Measurements from ENCODE around the gene PCDHB13. TPM values are rescaled to one million over a fixed set of nuclear protein-coding genes. Genes with fewer than 3 reads are reported as not detected.

The PCDHB13 gene
- total RNA-seq (2022; extraction: Qiagen RNA extraction) = 0.03 to 0.08 TPM (median 0.06 TPM) in 5 replicates

GRCh38 chr5:141213656-141214339 lies at the start of gene PCDHB13:
TSS of gene PCDHB13 (plus strand) at chr5:141213919. CDS start at chr5:141214124, 205 bp downstream.

GRCh38 chr5:141172381-141173204 lies 41.1 kb upstream of the PCDHB13 start, which contains the start of gene PCDHB7:
TSS of gene PCDHB7 (plus strand) at chr5:141172644. CDS start at chr5:141172836, 192 bp downstream.

GRCh38 chr5:141177577-141178191 lies 36.0 kb upstream of the PCDHB13 start, which contains the start of gene PCDHB8:
TSS of gene PCDHB8 (plus strand) at chr5:141177790. CDS start at chr5:141178035, 245 bp downstream.

GRCh38 chr5:141182248-141182647 lies 31.5 kb upstream of the PCDHB13 start, which contains the start of gene PCDHB16:
TSS of gene PCDHB16 (plus strand) at chr5:141182387. CDS start at chr5:141182560, 173 bp downstream.

GRCh38 chr5:141186897-141187512 lies 26.7 kb upstream of the PCDHB13 start, which contains the start of gene PCDHB9:
TSS of gene PCDHB9 (plus strand) at chr5:141187161. CDS start at chr5:141187319, 158 bp downstream.

GRCh38 chr5:141192110-141192725 lies 21.5 kb upstream of the PCDHB13 start, which contains the start of gene PCDHB10:
TSS of gene PCDHB10 (plus strand) at chr5:141192353. CDS start at chr5:141192553, 200 bp downstream.

GRCh38 chr5:141199359-141200235 lies 14.1 kb upstream of the PCDHB13 start, which contains the start of gene PCDHB11:
TSS of gene PCDHB11 (plus strand) at chr5:141199627. CDS start at chr5:141199775, 148 bp downstream.

GRCh38 chr5:141208478-141208877 lies 5.2 kb upstream of the PCDHB13 start, which contains the start of gene PCDHB12:
TSS of gene PCDHB12 (plus strand) at chr5:141208719. CDS start at chr5:141208908, 189 bp downstream.

GRCh38 chr5:141223112-141223783 lies 9.5 kb downstream of the PCDHB13 start, which contains the start of gene PCDHB14:
TSS of gene PCDHB14 (plus strand) at chr5:141223343. CDS start at chr5:141223506, 163 bp downstream.

GRCh38 chr5:141245250-141245717 lies 31.6 kb downstream of the PCDHB13 start, which contains the start of gene PCDHB15:
TSS of gene PCDHB15 (plus strand) at chr5:141245395. CDS start at chr5:141245579, 184 bp downstream.

Other genes with a start within 250 kb of the PCDHB13 start
- 3.2 to 5.7 TPM (median 3.6 TPM) in 5 replicates for gene PCDHAC2, start 247.4 kb upstream of the PCDHB13 start, total RNA-seq (2022; extraction: Qiagen RNA extraction)
- not detected in 5 replicates for gene PCDHB1, start 162.5 kb upstream of the PCDHB13 start, total RNA-seq (2022; extraction: Qiagen RNA extraction)
- gene PCDHB2, start 119.3 kb upstream of the PCDHB13 start, total RNA-seq (2022; extraction: Qiagen RNA extraction) = 2.6 to 5.2 TPM (median 3.4 TPM) in 5 replicates
- 0.02 to 0.03 TPM (median 0.02 TPM) in 3 of 5 replicates, not detected in the others for gene PCDHB3, start 113.4 kb upstream of the PCDHB13 start, total RNA-seq (2022; extraction: Qiagen RNA extraction)
- 0.03 to 0.12 TPM (median 0.06 TPM) in 5 replicates for gene PCDHB4, start 92.1 kb upstream of the PCDHB13 start, total RNA-seq (2022; extraction: Qiagen RNA extraction)
- 1.3 to 1.7 TPM (median 1.4 TPM) in 5 replicates for gene PCDHB5, start 78.7 kb upstream of the PCDHB13 start, total RNA-seq (2022; extraction: Qiagen RNA extraction)
- 0.84 to 1.1 TPM (median 0.90 TPM) in 5 replicates for gene PCDHB6, start 63.9 kb upstream of the PCDHB13 start, total RNA-seq (2022; extraction: Qiagen RNA extraction)
- gene PCDHB7, start 41.3 kb upstream of the PCDHB13 start, total RNA-seq (2022; extraction: Qiagen RNA extraction) = 0.01 to 0.03 TPM (median 0.02 TPM) in 3 of 5 replicates, not detected in the others
- gene PCDHB8, start 36.1 kb upstream of the PCDHB13 start, total RNA-seq (2022; extraction: Qiagen RNA extraction) = 0.24 to 0.28 TPM (median 0.26 TPM) in 5 replicates
- gene PCDHB16, start 31.5 kb upstream of the PCDHB13 start, total RNA-seq (2022; extraction: Qiagen RNA extraction) = 0.02 to 0.13 TPM (median 0.06 TPM) in 5 replicates
- 0.01 to 0.09 TPM (median 0.02 TPM) in 4 of 5 replicates, not detected in the other for gene PCDHB9, start 26.8 kb upstream of the PCDHB13 start, total RNA-seq (2022; extraction: Qiagen RNA extraction)
- gene PCDHB10, start 21.6 kb upstream of the PCDHB13 start, total RNA-seq (2022; extraction: Qiagen RNA extraction) = 0.02 to 0.06 TPM (median 0.03 TPM) in 3 of 5 replicates, not detected in the others
- gene PCDHB11, start 14.3 kb upstream of the PCDHB13 start, total RNA-seq (2022; extraction: Qiagen RNA extraction) = 0.05 to 0.08 TPM (median 0.07 TPM) in 5 replicates
- gene PCDHB12, start 5.2 kb upstream of the PCDHB13 start, total RNA-seq (2022; extraction: Qiagen RNA extraction) = 0.01 to 0.02 TPM in 2 of 5 replicates, not detected in the others
- 0.03 to 0.09 TPM (median 0.06 TPM) in 5 replicates for gene PCDHB14, start 9.4 kb downstream of the PCDHB13 start, total RNA-seq (2022; extraction: Qiagen RNA extraction)
- 0.03 to 0.13 TPM (median 0.07 TPM) in 5 replicates for gene PCDHB15, start 31.5 kb downstream of the PCDHB13 start, total RNA-seq (2022; extraction: Qiagen RNA extraction)
- not detected in 5 replicates for gene SLC25A2, start 90.1 kb downstream of the PCDHB13 start, total RNA-seq (2022; extraction: Qiagen RNA extraction)
- gene TAF7, start 106.9 kb downstream of the PCDHB13 start, total RNA-seq (2022; extraction: Qiagen RNA extraction) = 59.3 to 79.3 TPM (median 67.9 TPM) in 5 replicates
- 0.23 to 0.32 TPM (median 0.27 TPM) in 5 replicates for gene PCDHGA1, start 116.6 kb downstream of the PCDHB13 start, total RNA-seq (2022; extraction: Qiagen RNA extraction)
- gene PCDHGA2, start 124.8 kb downstream of the PCDHB13 start, total RNA-seq (2022; extraction: Qiagen RNA extraction) = 0.40 to 0.74 TPM (median 0.53 TPM) in 5 replicates
- 0.02 to 0.03 TPM in 2 of 5 replicates, not detected in the others for gene PCDHGA3, start 129.9 kb downstream of the PCDHB13 start, total RNA-seq (2022; extraction: Qiagen RNA extraction)
- gene PCDHGB1, start 136.2 kb downstream of the PCDHB13 start, total RNA-seq (2022; extraction: Qiagen RNA extraction) = 1.4 to 1.9 TPM (median 1.7 TPM) in 5 replicates
- gene PCDHGA4, start 141.1 kb downstream of the PCDHB13 start, total RNA-seq (2022; extraction: Qiagen RNA extraction) = 0.06 to 0.13 TPM (median 0.11 TPM) in 5 replicates
- 0.05 to 0.08 TPM (median 0.07 TPM) in 5 replicates for gene PCDHGB2, start 146.1 kb downstream of the PCDHB13 start, total RNA-seq (2022; extraction: Qiagen RNA extraction)
- gene PCDHGA5, start 150.2 kb downstream of the PCDHB13 start, total RNA-seq (2022; extraction: Qiagen RNA extraction) = 0.13 to 0.17 TPM (median 0.16 TPM) in 5 replicates
- gene PCDHGB3, start 156.3 kb downstream of the PCDHB13 start, total RNA-seq (2022; extraction: Qiagen RNA extraction) = 0.11 to 0.23 TPM (median 0.14 TPM) in 5 replicates
- gene PCDHGA6, start 160.0 kb downstream of the PCDHB13 start, total RNA-seq (2022; extraction: Qiagen RNA extraction) = 0.11 to 0.28 TPM (median 0.24 TPM) in 5 replicates
- 0.71 to 1.2 TPM (median 0.76 TPM) in 5 replicates for gene PCDHGA7, start 168.8 kb downstream of the PCDHB13 start, total RNA-seq (2022; extraction: Qiagen RNA extraction)
- 0.81 to 1.0 TPM (median 0.92 TPM) in 5 replicates for gene PCDHGB4, start 173.8 kb downstream of the PCDHB13 start, total RNA-seq (2022; extraction: Qiagen RNA extraction)
- 0.02 to 0.03 TPM (median 0.02 TPM) in 4 of 5 replicates, not detected in the other for gene PCDHGA8, start 178.7 kb downstream of the PCDHB13 start, total RNA-seq (2022; extraction: Qiagen RNA extraction)
- gene PCDHGB5, start 184.0 kb downstream of the PCDHB13 start, total RNA-seq (2022; extraction: Qiagen RNA extraction) = 1.9 to 2.5 TPM (median 2.2 TPM) in 5 replicates
- gene PCDHGA9, start 188.9 kb downstream of the PCDHB13 start, total RNA-seq (2022; extraction: Qiagen RNA extraction) = 0.03 to 0.05 TPM (median 0.05 TPM) in 5 replicates
- gene PCDHGB6, start 194.1 kb downstream of the PCDHB13 start, total RNA-seq (2022; extraction: Qiagen RNA extraction) = 0.09 to 0.13 TPM (median 0.10 TPM) in 5 replicates
- 0.02 to 0.03 TPM in 2 of 5 replicates, not detected in the others for gene PCDHGA10, start 199.1 kb downstream of the PCDHB13 start, total RNA-seq (2022; extraction: Qiagen RNA extraction)
- gene PCDHGB7, start 203.8 kb downstream of the PCDHB13 start, total RNA-seq (2022; extraction: Qiagen RNA extraction) = 0.03 to 0.13 TPM (median 0.07 TPM) in 3 of 5 replicates, not detected in the others
- not detected in 5 replicates for gene PCDHGA11, start 207.1 kb downstream of the PCDHB13 start, total RNA-seq (2022; extraction: Qiagen RNA extraction)
- 0.01 TPM in 1 of 5 replicates, not detected in the others for gene PCDHGA12, start 216.6 kb downstream of the PCDHB13 start, total RNA-seq (2022; extraction: Qiagen RNA extraction)